Measurements from ENCODE around the gene TSHZ1.

TSHZ1 gene

GRCh38 chr18:75297731-75298130 is 87.1 kb downstream of the TSHZ1 start:
- TF ChIP-seq POLR2AphosphoS5 (IDR thresholded peaks at IDR 0.05; ENCODE audit: low read depth, low read length) (no peak), SIN3A (IDR thresholded peaks at IDR 0.05; ENCODE audit: borderline replicate concordance, insufficient read depth, low read length) (no peak), TAF1 (IDR thresholded peaks at IDR 0.05; ENCODE audit: borderline replicate concordance, insufficient read depth, low read length) (no peak), REST (IDR thresholded peaks at IDR 0.05; ENCODE audit: insufficient read depth in 1 of 2, low read depth in 2 of 2, low read length in 2 of 2) (no peak), FOXP2 (optimal IDR thresholded peaks at IDR 0.05; ENCODE audit: borderline replicate concordance, extremely low read depth, extremely low read length, insufficient read depth) (no peak)

DNA sequence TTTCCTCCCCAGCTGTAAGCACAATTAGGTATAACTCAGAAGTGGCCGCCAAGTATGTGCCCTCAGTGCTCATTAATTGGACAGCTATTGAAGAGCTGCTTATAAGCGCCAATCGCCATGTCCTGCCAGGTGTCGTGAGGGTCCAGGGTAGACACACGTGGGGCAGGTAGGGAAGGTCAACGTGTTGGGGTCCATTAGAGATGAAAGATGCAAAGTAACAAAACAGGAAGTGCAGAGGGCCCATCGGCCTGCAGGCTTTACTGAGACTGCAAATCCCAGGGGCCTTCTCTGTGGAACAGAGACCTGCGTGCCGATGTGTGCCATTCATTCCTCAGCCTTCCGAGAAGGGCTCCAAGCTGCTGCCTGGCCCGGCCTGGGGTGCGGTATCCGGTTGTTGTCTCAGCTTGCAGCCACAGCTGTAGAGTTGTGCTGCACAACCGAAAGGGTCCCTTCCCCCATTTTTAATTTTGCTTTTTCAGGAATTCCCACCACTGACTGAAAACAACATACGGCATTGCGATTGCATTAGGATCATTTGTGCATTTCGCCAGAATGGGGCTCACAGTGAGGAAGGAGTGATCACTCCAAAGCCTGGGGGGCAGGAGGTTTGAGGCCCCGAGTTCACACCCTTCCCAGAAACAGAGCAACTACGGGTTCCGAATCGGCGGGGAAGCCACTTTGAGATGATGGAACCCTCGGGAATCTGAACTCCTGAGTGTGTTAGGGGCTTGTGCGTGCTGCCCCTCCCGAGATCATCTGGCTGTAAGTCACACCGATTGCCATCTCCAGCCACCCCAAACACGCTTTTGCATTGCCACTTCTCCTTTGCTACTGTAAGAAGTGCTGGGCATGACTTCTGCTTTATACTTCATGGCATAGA is 94.3 kb downstream of the TSHZ1 start:
- no peak for TF ChIP-seq FOXP2 (optimal IDR thresholded peaks at IDR 0.05; ENCODE audit: borderline replicate concordance, extremely low read depth, extremely low read length, insufficient read depth)
- TF ChIP-seq POLR2AphosphoS5 (IDR thresholded peaks at IDR 0.05; ENCODE audit: low read depth, low read length) = no peak
- TF ChIP-seq TAF1 (IDR thresholded peaks at IDR 0.05; ENCODE audit: borderline replicate concordance, insufficient read depth, low read length) = no peak
- no peak for TF ChIP-seq REST (IDR thresholded peaks at IDR 0.05; ENCODE audit: insufficient read depth in 1 of 2, low read depth in 2 of 2, low read length in 2 of 2)
- TF ChIP-seq SIN3A (IDR thresholded peaks at IDR 0.05; ENCODE audit: borderline replicate concordance, insufficient read depth, low read length) = no peak

- TF ChIP-seq SIN3A (IDR thresholded peaks at IDR 0.05; ENCODE audit: borderline replicate concordance, insufficient read depth, low read length) (no peak), REST (IDR thresholded peaks at IDR 0.05; ENCODE audit: insufficient read depth in 1 of 2, low read depth in 2 of 2, low read length in 2 of 2) (no peak), POLR2AphosphoS5 (IDR thresholded peaks at IDR 0.05; ENCODE audit: low read depth, low read length) (no peak), FOXP2 (optimal IDR thresholded peaks at IDR 0.05; ENCODE audit: borderline replicate concordance, extremely low read depth, extremely low read length, insufficient read depth) (no peak), TAF1 (IDR thresholded peaks at IDR 0.05; ENCODE audit: borderline replicate concordance, insufficient read depth, low read length) (no peak)
Measured at GRCh38 chr18:75305984-75306383, 95.4 kb downstream of the TSHZ1 start.

DNA sequence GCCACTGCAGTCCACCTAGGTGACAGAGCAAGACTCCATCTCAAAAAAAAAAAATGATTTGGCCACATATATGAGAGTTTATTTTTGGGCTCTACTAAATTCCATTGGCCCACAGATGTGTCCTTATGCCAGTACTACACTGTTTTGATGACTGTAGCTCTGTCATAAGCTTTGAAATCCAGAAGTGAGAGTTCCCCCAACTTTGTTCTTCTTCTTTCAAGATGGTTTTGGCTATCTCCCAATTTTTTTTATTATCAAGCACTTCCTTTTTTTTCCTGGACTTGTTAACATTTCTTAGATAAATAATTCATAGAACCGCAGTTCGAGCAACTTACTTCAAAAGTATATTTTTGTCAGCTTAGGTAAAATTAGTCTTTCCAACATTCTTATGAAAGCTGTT is 96.9 kb downstream of the TSHZ1 start:
- TF ChIP-seq POLR2AphosphoS5 (IDR thresholded peaks at IDR 0.05; ENCODE audit: low read depth, low read length) (no peak), REST (IDR thresholded peaks at IDR 0.05; ENCODE audit: insufficient read depth in 1 of 2, low read depth in 2 of 2, low read length in 2 of 2) (no peak), FOXP2 (optimal IDR thresholded peaks at IDR 0.05; ENCODE audit: borderline replicate concordance, extremely low read depth, extremely low read length, insufficient read depth) (no peak), SIN3A (IDR thresholded peaks at IDR 0.05; ENCODE audit: borderline replicate concordance, insufficient read depth, low read length) (no peak), TAF1 (IDR thresholded peaks at IDR 0.05; ENCODE audit: borderline replicate concordance, insufficient read depth, low read length) (no peak)
